Measurements from ENCODE around the gene RNF212. TPM values are rescaled to one million over a fixed set of nuclear protein-coding genes. Genes with fewer than 3 reads are reported as not detected.

Gene RNF212
- total and polyA plus RNA-seq, 2 donors (not counting 3 experiments of a cell fraction or from before 2014, with no cell fraction given): 2.3 to 2.8 TPM

- H2AFZ ChIP-seq (ENCODE audit: low read depth, low read length): no peak overlapping the region
- H3K27ac ChIP-seq (ENCODE audit: insufficient read depth, low read depth, low read length): no peak overlapping the region
- TF ChIP-seq JUN (IDR thresholded peaks at IDR 0.05; ENCODE audit: borderline replicate concordance, insufficient read depth, insufficient read length, low read depth): no peak
- TF ChIP-seq POLR2A (IDR thresholded peaks at IDR 0.05; ENCODE audit: low read depth, low read length): no peak
- TF ChIP-seq FOS (IDR thresholded peaks at IDR 0.05; ENCODE audit: borderline replicate concordance, insufficient read depth, low read length): no peak
- TF ChIP-seq, protein P1, sequence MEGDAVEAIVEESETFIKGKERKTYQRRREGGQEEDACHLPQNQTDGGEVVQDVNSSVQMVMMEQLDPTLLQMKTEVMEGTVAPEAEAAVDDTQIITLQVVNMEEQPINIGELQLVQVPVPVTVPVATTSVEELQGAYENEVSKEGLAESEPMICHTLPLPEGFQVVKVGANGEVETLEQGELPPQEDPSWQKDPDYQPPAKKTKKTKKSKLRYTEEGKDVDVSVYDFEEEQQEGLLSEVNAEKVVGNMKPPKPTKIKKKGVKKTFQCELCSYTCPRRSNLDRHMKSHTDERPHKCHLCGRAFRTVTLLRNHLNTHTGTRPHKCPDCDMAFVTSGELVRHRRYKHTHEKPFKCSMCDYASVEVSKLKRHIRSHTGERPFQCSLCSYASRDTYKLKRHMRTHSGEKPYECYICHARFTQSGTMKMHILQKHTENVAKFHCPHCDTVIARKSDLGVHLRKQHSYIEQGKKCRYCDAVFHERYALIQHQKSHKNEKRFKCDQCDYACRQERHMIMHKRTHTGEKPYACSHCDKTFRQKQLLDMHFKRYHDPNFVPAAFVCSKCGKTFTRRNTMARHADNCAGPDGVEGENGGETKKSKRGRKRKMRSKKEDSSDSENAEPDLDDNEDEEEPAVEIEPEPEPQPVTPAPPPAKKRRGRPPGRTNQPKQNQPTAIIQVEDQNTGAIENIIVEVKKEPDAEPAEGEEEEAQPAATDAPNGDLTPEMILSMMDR (IDR thresholded peaks at IDR 0.05; ENCODE audit: extremely low read depth in 1 of 2, insufficient read depth in 1 of 2, low read depth in 1 of 2, low read length in 2 of 2): no peak
- no peaks in the 10 kb centered on the region for H3K9me3 ChIP-seq (replicated peaks; ENCODE audit: control insufficient read depth, insufficient read depth, low read length)
- intact Hi-C loops (cut with micrococcal nuclease): no loop called here
- no peaks in the 10 kb centered on the region for H3K79me2 ChIP-seq (ENCODE audit: control insufficient read depth, insufficient read depth, low read length)
- H4K20me1 ChIP-seq (replicated peaks; ENCODE audit: control insufficient read depth, extremely low read depth, insufficient read depth, low read length): no peaks in the 10 kb centered on the region
- CTCF ChIA-PET: no interaction called here
- H3K4me3 ChIP-seq (replicated peaks in 1 of 3; ENCODE audit: insufficient read depth in 1 of 3, low read depth in 1 of 3, low read length in 3 of 3): no peak overlapping the region
- H3K4me1 ChIP-seq (ENCODE audit: control insufficient read depth, extremely low read depth, insufficient read depth, low read length): no peaks in the 10 kb centered on the region
- POLR2A ChIA-PET: no interaction called here
- FAIRE-seq (no peak), DNase-seq (ENCODE audit: low read depth, low spot score) (no peak)
- H3K4me2 ChIP-seq (ENCODE audit: insufficient read depth, low read length): no peak overlapping the region
- peaks cover 12 to 27% of the 10 kb centered on the region in 2 experiments for H3K27me3 ChIP-seq (ENCODE audit: control insufficient read depth in 2 of 2, insufficient read depth in 2 of 2, low read length in 2 of 2)
- no peaks in the 10 kb centered on the region for H3K36me3 ChIP-seq (ENCODE audit: control insufficient read depth in 2 of 2, extremely low read depth in 1 of 2, insufficient read depth in 2 of 2, low read length in 2 of 2)
- H3K9ac ChIP-seq (replicated peaks; ENCODE audit: extremely low read depth, insufficient read depth, low read length): no peak overlapping the region
- dilution Hi-C loops (cut with MboI; ENCODE audit: extremely low pct_ligation_motif_present, low sequenced_read_pairs): no loop called here
- H3K9me1 ChIP-seq (replicated peaks; ENCODE audit: control insufficient read depth, extremely low read depth, insufficient read depth, low read length): no peaks in the 10 kb centered on the region
- no TSS peak for BruUV-seq (replicated peaks)
Observed at GRCh38 chr4:1065732-1066131, 47.6 kb downstream of the RNF212 start.

GRCh38 chr4:1062419-1062818, 50.9 kb downstream of the RNF212 start:
- Histone ChIP-seq H4K20me1 (replicated peaks; ENCODE audit: control insufficient read depth, extremely low read depth, insufficient read depth, low read length) (no peaks in the 10 kb centered on the region), H3K79me2 (ENCODE audit: control insufficient read depth, insufficient read depth, low read length) (no peaks in the 10 kb centered on the region), H3K27me3 (ENCODE audit: control insufficient read depth in 2 of 2, insufficient read depth in 2 of 2, low read length in 2 of 2) (peaks cover 10 to 24% of the 10 kb centered on the region in 2 experiments), H3K4me2 (ENCODE audit: insufficient read depth, low read length) (no peak overlapping the region), H3K9me3 (replicated peaks; ENCODE audit: control insufficient read depth, insufficient read depth, low read length) (no peaks in the 10 kb centered on the region), H3K9ac (replicated peaks; ENCODE audit: extremely low read depth, insufficient read depth, low read length) (no peak overlapping the region), H3K9me1 (replicated peaks; ENCODE audit: control insufficient read depth, extremely low read depth, insufficient read depth, low read length) (no peaks in the 10 kb centered on the region), H3K36me3 (ENCODE audit: control insufficient read depth in 2 of 2, extremely low read depth in 1 of 2, insufficient read depth in 2 of 2, low read length in 2 of 2) (no peaks in the 10 kb centered on the region), H3K4me1 (ENCODE audit: control insufficient read depth, extremely low read depth, insufficient read depth, low read length) (no peaks in the 10 kb centered on the region), H3K27ac (ENCODE audit: insufficient read depth, low read depth, low read length) (no peak overlapping the region), H3K4me3 (replicated peaks in 1 of 3; ENCODE audit: insufficient read depth in 1 of 3, low read depth in 1 of 3, low read length in 3 of 3) (no peak overlapping the region), H2AFZ (ENCODE audit: low read depth, low read length) (no peak overlapping the region)
- FAIRE-seq (no peak), DNase-seq (ENCODE audit: low read depth, low spot score) (no peak)
- POLR2A ChIA-PET: no interaction called here
- CTCF ChIA-PET: interaction anchor here (1.7 kb wide), 1 partner anchor 11 kb away, joined by 4 read pairs; no protein-coding TSS in a partner anchor
- TF ChIP-seq FOS (IDR thresholded peaks at IDR 0.05; ENCODE audit: borderline replicate concordance, insufficient read depth, low read length) (no peak), POLR2A (IDR thresholded peaks at IDR 0.05; ENCODE audit: low read depth, low read length) (no peak), POLR2AphosphoS5 (IDR thresholded peaks at IDR 0.05; ENCODE audit: insufficient read depth, low read depth, low read length) (no peak), EZH2 (IDR thresholded peaks at IDR 0.05; ENCODE audit: borderline replicate concordance, low read depth, low read length, severe bottlenecking) (no peak), MYC (IDR thresholded peaks at IDR 0.05; ENCODE audit: low read depth, low read length) (no peak)
- TF ChIP-seq, protein P1 (IDR thresholded peaks at IDR 0.05; ENCODE audit: extremely low read depth in 1 of 2, insufficient read depth in 1 of 2, low read depth in 1 of 2, low read length in 2 of 2): no peak
- intact Hi-C loops (cut with micrococcal nuclease) (no loop called here), dilution Hi-C loops (cut with MboI; ENCODE audit: extremely low pct_ligation_motif_present, low sequenced_read_pairs) (no loop called here)
- no TSS peak for BruUV-seq (replicated peaks)
